ENCODE measurements around the gene NPAS3. TPM values are rescaled to one million over a fixed set of nuclear protein-coding genes. Genes with fewer than 3 reads are reported as not detected.

NPAS3 gene
- total and polyA plus RNA-seq, 2 of the 8 experiments (the other 6 are each of a cell fraction or from before 2014, with no cell fraction given), result 0.11 to 0.60 TPM

DNA sequence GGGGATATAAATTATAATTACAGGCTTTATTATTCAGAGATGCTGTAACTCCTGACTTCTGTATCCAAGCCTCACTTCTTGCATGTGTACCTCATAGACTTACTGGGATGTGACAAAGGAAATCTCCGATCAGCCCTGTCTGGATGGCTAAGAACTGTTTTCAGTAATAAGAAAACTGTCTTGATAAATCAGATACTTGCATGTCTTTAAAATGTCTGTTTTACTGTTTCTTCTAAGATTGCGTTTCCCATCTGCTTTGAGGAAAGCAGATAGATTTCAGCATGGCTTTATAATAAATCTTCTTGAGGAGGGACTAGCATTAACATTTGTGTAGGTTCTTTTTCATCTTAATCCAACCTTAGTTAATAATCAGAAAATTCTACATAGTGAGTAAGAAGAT lies 616.3 kb downstream of the NPAS3 start:
- H4K8ac ChIP-seq (ENCODE audit: extremely low read depth, insufficient read depth, low read length), result no peak overlapping the region
- no peaks in the 10 kb centered on the region for H3K36me3 ChIP-seq (ENCODE audit: control insufficient read depth in 2 of 4, insufficient read depth in 4 of 4, low read length in 3 of 4)
- no peaks in the 10 kb centered on the region for H4K20me1 ChIP-seq (replicated peaks in 1 of 2; ENCODE audit: control insufficient read depth in 1 of 2, insufficient read depth in 2 of 2, low read length in 2 of 2)
- no peak overlapping the region for H3K23ac ChIP-seq (ENCODE audit: insufficient read length)
- no peak overlapping the region for H2BK15ac ChIP-seq (ENCODE audit: low read length)
- no peak overlapping the region for H4K91ac ChIP-seq (replicated peaks; ENCODE audit: insufficient read length, low read length)
- H2AFZ ChIP-seq (ENCODE audit: low read length), result no peak overlapping the region
- no peak overlapping the region for H2BK5ac ChIP-seq (ENCODE audit: low read depth, low read length)
- H3K79me2 ChIP-seq (ENCODE audit: control insufficient read depth in 1 of 2, insufficient read depth in 2 of 2, low read length in 2 of 2), result no peaks in the 10 kb centered on the region
- no peaks in the 10 kb centered on the region for H3K23me2 ChIP-seq (ENCODE audit: low read depth, low read length)
- H3K9ac ChIP-seq (replicated peaks in 1 of 4; ENCODE audit: extremely low read depth in 1 of 4, low read depth in 3 of 4, low read length in 3 of 4), result no peak overlapping the region
- no peak overlapping the region for H3K18ac ChIP-seq (ENCODE audit: extremely low read depth, low read length)
- no peaks in the 10 kb centered on the region for H3K79me1 ChIP-seq (ENCODE audit: low read depth, low read length)
- no peaks in the 10 kb centered on the region for H3K9me3 ChIP-seq (ENCODE audit: insufficient read depth in 2 of 2, low read depth in 1 of 2, low read length in 1 of 2)
- TF ChIP-seq JUN (IDR thresholded peaks at IDR 0.05; ENCODE audit: low read depth, low read length) (no peak), YY1 (IDR thresholded peaks at IDR 0.05; ENCODE audit: low read depth, low read length) (no peak), CBX8 (IDR thresholded peaks at IDR 0.05; ENCODE audit: borderline replicate concordance, low read depth, low read length) (no peak)
- H3K56ac ChIP-seq (replicated peaks; ENCODE audit: insufficient read length, low read depth, low read length), result no peak overlapping the region
- H3K27ac ChIP-seq (ENCODE audit: low read depth, low read length), result no peak overlapping the region
- H3K4me2 ChIP-seq (ENCODE audit: insufficient read depth in 1 of 2, low read depth in 2 of 2, low read length in 2 of 2), result no peak overlapping the region
- H3K14ac ChIP-seq (ENCODE audit: insufficient read length), result no peak overlapping the region
- no peak overlapping the region for H4K5ac ChIP-seq (ENCODE audit: insufficient read length, low read depth, low read length)
- ChIA-PET CTCF (ENCODE audit: partially characterized antibody) (interaction anchor here (1.1 kb wide), 1 partner anchor 23 kb away, joined by 3 read pairs; no protein-coding TSS in a partner anchor), POLR2A (ENCODE audit: partially characterized antibody) (no interaction called here)
- no peak overlapping the region for H2BK120ac ChIP-seq (replicated peaks; ENCODE audit: low read depth, low read length)
- DNase-seq (ENCODE audit: low read depth in 1 of 2, low spot score in 2 of 2) (no peak), FAIRE-seq (no peak)
- H2BK12ac ChIP-seq (ENCODE audit: low read depth, low read length), result no peak overlapping the region
- peaks cover 0 to 8% (median under 1%) of the 10 kb centered on the region in 4 experiments; a peak in 2 of 7 replicates for H3K4me1 ChIP-seq (replicated peaks in 1 of 4; ENCODE audit: control insufficient read depth in 3 of 4, insufficient read depth in 4 of 4, low read length in 3 of 4)
- H3K27me3 ChIP-seq (replicated peaks in 1 of 4; ENCODE audit: control insufficient read depth in 3 of 4, extremely low read depth in 1 of 4, insufficient read depth in 3 of 4, low read length in 3 of 4), result no peaks in the 10 kb centered on the region
- WGBS, 2 experiments (ENCODE audit: extremely low coverage in 1 of 2, insufficient coverage in 1 of 2, insufficient read length in 1 of 2, insufficient replicate concordance in 2 of 2, low coverage in 1 of 2, low lambda C conversion rate in 2 of 2, missing lambda C conversion rate in 1 of 2), result 94% methylated on average over 2 of the region's 2 CpGs; no CpG with 5 or more reads in 1 of the 2 experiments
- H2BK20ac ChIP-seq (ENCODE audit: low read length), result no peak overlapping the region
- no peak overlapping the region for H3K4me3 ChIP-seq (ENCODE audit: extremely low read depth in 1 of 4, insufficient read depth in 2 of 4, low read depth in 3 of 4, low read length in 4 of 4)
- H3K4ac ChIP-seq (replicated peaks; ENCODE audit: insufficient read length, low read depth, low read length), result no peak overlapping the region
- no peak overlapping the region for H2AK5ac ChIP-seq (ENCODE audit: low read depth, low read length)

Measured in H1 (cell line).